ENCODE measurements around the gene FRMD5. TPM values are rescaled to one million over a fixed set of nuclear protein-coding genes. Genes with fewer than 3 reads are reported as not detected.

The FRMD5 gene
- polyA plus RNA-seq, 3 donors: not detected

DNA sequence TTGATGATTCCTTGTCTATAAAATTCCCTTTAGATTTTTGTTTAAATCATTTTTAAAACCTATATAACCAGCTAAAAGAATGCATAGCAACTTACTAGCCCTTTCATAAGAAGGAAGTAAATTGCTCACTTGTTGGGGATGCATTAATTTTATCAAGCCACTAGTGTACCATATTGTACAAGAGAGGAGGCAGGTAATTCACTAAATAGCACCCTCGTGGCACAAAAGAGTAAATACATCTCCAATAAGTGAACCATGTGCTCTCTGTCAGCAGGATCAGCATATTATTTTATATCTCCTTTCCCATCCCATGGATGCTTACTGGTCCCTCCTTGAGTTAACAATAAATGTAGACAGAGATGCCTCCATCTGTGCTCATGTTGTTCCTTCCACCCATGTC, 34.3 kb downstream of the FRMD5 start:
- Histone ChIP-seq H3K9me3 (replicated peaks in 1 of 2; ENCODE audit: control insufficient read depth in 1 of 2, insufficient read depth in 1 of 2, low read length in 2 of 2) (no peaks in the 10 kb centered on the region), H3K27ac (ENCODE audit: low read depth in 1 of 2, low read length in 2 of 2) (no peak overlapping the region), H3K27me3 (ENCODE audit: control insufficient read depth in 2 of 2, insufficient read depth in 2 of 2, low read length in 2 of 2) (peaks cover 0 to 6% of the 10 kb centered on the region in 2 donors), H2AFZ (ENCODE audit: insufficient read depth, low read depth, low read length, poor library complexity, severe bottlenecking) (no peak overlapping the region), H3K79me2 (ENCODE audit: insufficient read depth, low read length) (no peaks in the 10 kb centered on the region), H3K4me1 (ENCODE audit: control insufficient read depth in 1 of 2, insufficient read depth in 2 of 2, low read length in 2 of 2) (no peaks in the 10 kb centered on the region), H4K20me1 (ENCODE audit: insufficient read depth, low read length) (no peaks in the 10 kb centered on the region), H3K4me3 (replicated peaks in 1 of 3; ENCODE audit: low read depth in 2 of 3, low read length in 3 of 3) (no peak overlapping the region), H3K36me3 (replicated peaks in 1 of 2; ENCODE audit: control insufficient read depth in 1 of 2, insufficient read depth in 2 of 2, low read length in 2 of 2) (no peaks in the 10 kb centered on the region), H3K9ac (ENCODE audit: insufficient read depth, low read length, poor library complexity, severe bottlenecking) (no peak overlapping the region), H3K4me2 (replicated peaks; ENCODE audit: extremely low read depth, low read length, poor library complexity, severe bottlenecking) (no peak overlapping the region)
- WGBS (ENCODE audit: insufficient coverage): no CpG with 5 or more reads among the region's 1 CpG
- Mint-ChIP-seq H3K4me3 (no peak overlapping the region), H3K27me3 (ENCODE audit: low read depth in 3 of 3) (peaks cover 4 to 22% (median 10%) of the 10 kb centered on the region in 3 donors), H3K27ac (no peak overlapping the region), H3K36me3 (no peaks in the 10 kb centered on the region), H3K9me3 (no peaks in the 10 kb centered on the region), H3K4me1 (no peaks in the 10 kb centered on the region)
- TF ChIP-seq, protein P1, sequence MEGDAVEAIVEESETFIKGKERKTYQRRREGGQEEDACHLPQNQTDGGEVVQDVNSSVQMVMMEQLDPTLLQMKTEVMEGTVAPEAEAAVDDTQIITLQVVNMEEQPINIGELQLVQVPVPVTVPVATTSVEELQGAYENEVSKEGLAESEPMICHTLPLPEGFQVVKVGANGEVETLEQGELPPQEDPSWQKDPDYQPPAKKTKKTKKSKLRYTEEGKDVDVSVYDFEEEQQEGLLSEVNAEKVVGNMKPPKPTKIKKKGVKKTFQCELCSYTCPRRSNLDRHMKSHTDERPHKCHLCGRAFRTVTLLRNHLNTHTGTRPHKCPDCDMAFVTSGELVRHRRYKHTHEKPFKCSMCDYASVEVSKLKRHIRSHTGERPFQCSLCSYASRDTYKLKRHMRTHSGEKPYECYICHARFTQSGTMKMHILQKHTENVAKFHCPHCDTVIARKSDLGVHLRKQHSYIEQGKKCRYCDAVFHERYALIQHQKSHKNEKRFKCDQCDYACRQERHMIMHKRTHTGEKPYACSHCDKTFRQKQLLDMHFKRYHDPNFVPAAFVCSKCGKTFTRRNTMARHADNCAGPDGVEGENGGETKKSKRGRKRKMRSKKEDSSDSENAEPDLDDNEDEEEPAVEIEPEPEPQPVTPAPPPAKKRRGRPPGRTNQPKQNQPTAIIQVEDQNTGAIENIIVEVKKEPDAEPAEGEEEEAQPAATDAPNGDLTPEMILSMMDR (IDR thresholded peaks at IDR 0.05): no peak
- intact Hi-C loops (cut with micrococcal nuclease): no loop called here
- no peak for DNase-seq

DNA sequence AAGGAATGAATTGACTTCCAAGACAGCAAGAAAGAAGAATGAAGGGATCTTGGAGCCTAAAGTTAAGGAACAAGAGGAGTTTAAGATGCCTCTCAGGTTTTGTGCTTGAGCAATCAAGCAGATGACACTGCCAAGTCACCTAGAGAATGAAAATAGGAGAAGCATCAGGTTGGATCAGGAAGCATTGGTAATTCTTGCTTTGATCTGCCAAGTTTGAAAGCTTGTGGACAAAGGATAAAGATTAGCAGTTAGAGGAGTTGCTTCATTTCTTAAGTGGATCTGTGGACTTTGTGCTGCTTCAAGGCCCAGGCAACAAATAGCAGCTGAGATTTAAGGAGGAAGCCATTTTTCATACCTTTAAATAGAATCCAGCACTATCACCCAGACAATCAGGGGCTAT, 35.6 kb downstream of the FRMD5 start:
- no peaks in the 10 kb centered on the region for H4K20me1 ChIP-seq (ENCODE audit: insufficient read depth, low read length)

More for the DNA sequence above, 35.6 kb downstream of the FRMD5 start:
- no peak for DNase-seq
- Mint-ChIP-seq H3K36me3 (no peaks in the 10 kb centered on the region), H3K27ac (no peak overlapping the region), H3K4me1 (no peaks in the 10 kb centered on the region), H3K4me3 (no peak overlapping the region), H3K9me3 (no peaks in the 10 kb centered on the region), H3K27me3 (ENCODE audit: low read depth in 3 of 3) (peaks cover 1 to 23% (median 8%) of the 10 kb centered on the region in 3 donors)
- Histone ChIP-seq H3K27me3 (ENCODE audit: control insufficient read depth in 2 of 2, insufficient read depth in 2 of 2, low read length in 2 of 2) (peaks cover 0 to 6% of the 10 kb centered on the region in 2 donors), H3K9ac (ENCODE audit: insufficient read depth, low read length, poor library complexity, severe bottlenecking) (no peak overlapping the region), H3K27ac (ENCODE audit: low read depth in 1 of 2, low read length in 2 of 2) (no peak overlapping the region), H3K4me2 (replicated peaks; ENCODE audit: extremely low read depth, low read length, poor library complexity, severe bottlenecking) (no peak overlapping the region), H3K9me3 (replicated peaks in 1 of 2; ENCODE audit: control insufficient read depth in 1 of 2, insufficient read depth in 1 of 2, low read length in 2 of 2) (no peaks in the 10 kb centered on the region), H3K4me3 (replicated peaks in 1 of 3; ENCODE audit: low read depth in 2 of 3, low read length in 3 of 3) (no peak overlapping the region), H3K4me1 (ENCODE audit: control insufficient read depth in 1 of 2, insufficient read depth in 2 of 2, low read length in 2 of 2) (no peaks in the 10 kb centered on the region), H3K36me3 (replicated peaks in 1 of 2; ENCODE audit: control insufficient read depth in 1 of 2, insufficient read depth in 2 of 2, low read length in 2 of 2) (no peaks in the 10 kb centered on the region), H2AFZ (ENCODE audit: insufficient read depth, low read depth, low read length, poor library complexity, severe bottlenecking) (no peak overlapping the region), H3K79me2 (ENCODE audit: insufficient read depth, low read length) (no peaks in the 10 kb centered on the region)
- intact Hi-C loops (cut with micrococcal nuclease): no loop called here
- TF ChIP-seq, protein P1 (IDR thresholded peaks at IDR 0.05): no peak
